ENCODE measurements around the gene CORO2A. TPM values are rescaled to one million over a fixed set of nuclear protein-coding genes. Genes with fewer than 3 reads are reported as not detected.
A peak's percentile ranks its signal among the peaks of the same experiment; 100 is the strongest.

CORO2A gene
- total RNA-seq, 1 experiment from 2014 or later, result 32.5 TPM

DNA sequence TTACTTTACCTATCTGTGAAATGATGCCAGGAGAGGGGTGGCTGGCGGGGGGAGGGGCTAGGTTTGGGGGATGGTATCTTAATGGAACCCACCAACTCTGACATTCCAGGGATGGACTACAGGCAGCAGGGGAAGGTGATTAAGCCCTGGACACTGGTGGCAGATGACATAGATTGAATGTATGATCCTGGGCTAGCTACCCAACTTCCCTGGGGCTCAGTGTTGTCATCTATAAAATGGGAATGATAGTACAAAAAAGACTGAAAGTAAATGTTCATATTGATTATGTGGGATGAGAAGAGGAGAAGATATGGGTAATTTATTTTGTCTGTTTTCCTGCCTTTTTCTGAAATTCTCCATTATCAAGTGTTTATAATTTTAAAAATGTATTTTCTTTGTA is 6.2 kb downstream of the CORO2A start (continued):
- TF ChIP-seq ZNF138 (CRISPR knock-in tag; conservative IDR thresholded peaks at IDR 0.05), result no peak
- TF ChIP-seq ESRRA (CRISPR knock-in tag; IDR thresholded peaks at IDR 0.05; ENCODE audit: borderline replicate concordance), result no peak

DNA sequence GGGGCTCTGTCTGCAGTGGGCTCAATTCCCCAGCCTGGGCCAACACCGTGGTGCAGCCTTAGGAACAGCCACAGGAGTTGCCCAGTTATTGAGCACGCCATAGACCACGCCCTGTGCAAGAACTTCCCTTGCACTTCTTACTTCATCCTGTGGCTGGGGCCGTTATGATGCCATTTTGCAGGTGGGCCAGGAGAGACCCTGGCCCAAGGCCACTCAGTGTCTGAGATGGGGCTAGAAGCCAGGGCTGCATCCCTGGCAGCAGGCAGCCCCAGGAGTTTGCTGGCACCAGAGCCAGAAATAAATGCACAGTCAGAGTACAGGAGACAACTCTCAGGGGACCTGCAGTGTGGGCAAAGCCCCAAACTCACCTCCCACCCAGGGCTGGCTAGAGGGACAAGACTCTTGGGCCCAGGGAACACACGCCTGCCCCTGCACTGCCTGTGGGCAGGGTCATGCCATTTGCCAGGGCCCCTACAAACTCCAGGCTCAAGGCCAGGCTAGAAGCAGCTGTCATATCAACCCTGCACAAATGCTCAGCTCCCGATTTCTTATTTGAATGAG is 6.7 kb downstream of the CORO2A start:
- Mint-ChIP-seq H3K4me3 (no peak overlapping the region), H3K36me3 (no peaks in the 10 kb centered on the region), H3K27me3 (ENCODE audit: low read depth) (no peaks in the 10 kb centered on the region), H3K27ac (no peak overlapping the region), H3K9me3 (no peaks in the 10 kb centered on the region), H3K4me1 (peaks cover 53% of the 10 kb centered on the region)
- CTCF ChIA-PET, result no interaction called here
- no peak for ATAC-seq
- POLR2A ChIA-PET, result no interaction called here
- DNase-seq (ENCODE audit: low spot score), result no peak
- TF ChIP-seq PREB (CRISPR knock-in tag; IDR thresholded peaks at IDR 0.05; ENCODE audit: borderline replicate concordance) (no peak), NFATC4 (CRISPR knock-in tag; IDR thresholded peaks at IDR 0.05) (no peak), JUN (CRISPR knock-in tag; IDR thresholded peaks at IDR 0.05) (no peak), NR2C2 (CRISPR knock-in tag; IDR thresholded peaks at IDR 0.05) (no peak), NFE2L1 (CRISPR knock-in tag; IDR thresholded peaks at IDR 0.05) (no peak), GRHL2 (CRISPR knock-in tag; IDR thresholded peaks at IDR 0.05; ENCODE audit: insufficient replicate concordance, severe bottlenecking) (no peak), CBFB (CRISPR knock-in tag; IDR thresholded peaks at IDR 0.05; ENCODE audit: low read depth) (no peak), E2F1 (CRISPR knock-in tag; IDR thresholded peaks at IDR 0.05) (no peak), FOXJ3 (CRISPR knock-in tag; IDR thresholded peaks at IDR 0.05; ENCODE audit: borderline replicate concordance) (no peak), ATF1 (CRISPR knock-in tag; IDR thresholded peaks at IDR 0.05) (no peak), TP53 (CRISPR knock-in tag; IDR thresholded peaks at IDR 0.05) (no peak), MLX (CRISPR knock-in tag; IDR thresholded peaks at IDR 0.05) (no peak), NR1H2 (CRISPR knock-in tag; IDR thresholded peaks at IDR 0.05) (no peak), PRRX2 (CRISPR knock-in tag; IDR thresholded peaks at IDR 0.05) (no peak), ELF4 (CRISPR knock-in tag; IDR thresholded peaks at IDR 0.05; ENCODE audit: low read depth) (no peak)
- TF ChIP-seq, protein P1, sequence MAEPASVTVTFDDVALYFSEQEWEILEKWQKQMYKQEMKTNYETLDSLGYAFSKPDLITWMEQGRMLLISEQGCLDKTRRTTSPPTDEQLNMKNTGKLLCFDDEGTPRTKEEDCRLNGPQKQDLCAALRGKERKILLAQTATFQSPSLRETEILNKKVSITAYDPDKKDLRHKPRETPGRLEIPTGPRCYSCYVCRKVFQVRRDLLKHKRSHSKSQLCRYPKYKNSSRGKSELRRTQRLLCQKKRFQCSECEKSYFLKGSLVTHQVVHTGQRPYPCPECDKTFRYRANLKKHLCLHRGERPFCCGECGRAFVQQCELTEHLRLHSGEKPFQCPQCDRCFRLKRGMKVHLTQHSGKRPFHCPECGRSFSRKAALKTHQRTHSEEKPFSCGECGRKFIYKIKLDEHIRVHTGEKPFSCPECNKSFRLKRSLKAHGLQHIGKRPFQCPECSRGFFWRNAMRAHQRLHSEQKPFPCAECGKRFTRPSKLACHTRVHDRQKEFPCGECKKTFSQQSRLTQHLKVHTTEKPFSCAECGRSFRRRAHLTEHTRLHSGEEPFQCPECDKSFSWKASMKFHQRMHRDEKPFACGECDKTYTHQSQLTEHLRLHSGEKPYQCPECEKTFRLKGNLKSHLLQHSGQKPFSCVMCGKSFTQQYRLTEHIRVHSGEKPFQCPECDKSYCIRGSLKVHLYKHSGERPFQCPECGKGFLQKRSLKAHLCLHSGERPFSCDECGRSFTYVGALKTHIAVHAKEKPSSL (CRISPR knock-in tag; conservative IDR thresholded peaks at IDR 0.05), result no peak

- CTCF ChIA-PET, result no interaction called here
- POLR2A ChIA-PET, result no interaction called here
- peaks cover 52% of the 10 kb centered on the region for H3K4me1 Mint-ChIP-seq
- TF ChIP-seq ATF6 (CRISPR knock-in tag; IDR thresholded peaks at IDR 0.05) (no peak), KAT7 (CRISPR knock-in tag; IDR thresholded peaks at IDR 0.05; ENCODE audit: borderline replicate concordance) (no peak)
- TF ChIP-seq, protein P1 (CRISPR knock-in tag; conservative IDR thresholded peaks at IDR 0.05), result no peak
- TF ChIP-seq, protein P2, sequence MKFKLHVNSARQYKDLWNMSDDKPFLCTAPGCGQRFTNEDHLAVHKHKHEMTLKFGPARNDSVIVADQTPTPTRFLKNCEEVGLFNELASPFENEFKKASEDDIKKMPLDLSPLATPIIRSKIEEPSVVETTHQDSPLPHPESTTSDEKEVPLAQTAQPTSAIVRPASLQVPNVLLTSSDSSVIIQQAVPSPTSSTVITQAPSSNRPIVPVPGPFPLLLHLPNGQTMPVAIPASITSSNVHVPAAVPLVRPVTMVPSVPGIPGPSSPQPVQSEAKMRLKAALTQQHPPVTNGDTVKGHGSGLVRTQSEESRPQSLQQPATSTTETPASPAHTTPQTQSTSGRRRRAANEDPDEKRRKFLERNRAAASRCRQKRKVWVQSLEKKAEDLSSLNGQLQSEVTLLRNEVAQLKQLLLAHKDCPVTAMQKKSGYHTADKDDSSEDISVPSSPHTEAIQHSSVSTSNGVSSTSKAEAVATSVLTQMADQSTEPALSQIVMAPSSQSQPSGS (CRISPR knock-in tag; IDR thresholded peaks at IDR 0.05; ENCODE audit: borderline replicate concordance, low read depth), result no peak
Measured at GRCh38 chr9:98185021-98185567, 7.3 kb downstream of the CORO2A start.

More at GRCh38 chr9:98185021-98185567, 7.3 kb downstream of the CORO2A start:
- no peak for ATAC-seq
- H3K9me3 Mint-ChIP-seq, result no peaks in the 10 kb centered on the region
- no peak overlapping the region for H3K4me3 Mint-ChIP-seq
- no peaks in the 10 kb centered on the region for H3K27me3 Mint-ChIP-seq (ENCODE audit: low read depth)
- no peaks in the 10 kb centered on the region for H3K36me3 Mint-ChIP-seq
- 0 out of 2 replicates have a peak overlapping the region, but pooled peaks have one; percentile 9 for H3K27ac Mint-ChIP-seq
- no peak for DNase-seq (ENCODE audit: low spot score)
